H4 (cell line): ENCODE results near the gene CLMN. TPM values are rescaled to one million over a fixed set of nuclear protein-coding genes. Genes with fewer than 3 reads are reported as not detected.
A peak's percentile ranks its signal among the peaks of the same experiment; 100 is the strongest.
"Not testable (repeated sequence)": the region's sequence is repeated elsewhere in the genome, so short reads cannot be mapped to it uniquely, and the experiment has no call there.

Source experiments
- DNase-seq: peaks from one replicate; pipeline ENCODE4 v3.0.0-alpha.2; 2015; ENCODE audit warnings: low spot score
- total RNA-seq: library from RNA; depleted of rRNA; stranded (reverse); fragments of >200 nt; shearing (Covaris generic); gene quantifications from 2 replicates; pipeline ENCODE4 v1.2.3, GENCODE V29; 2014

CLMN gene
- total RNA-seq, 1 experiment from 2014 or later: 4.5 TPM

DNA sequence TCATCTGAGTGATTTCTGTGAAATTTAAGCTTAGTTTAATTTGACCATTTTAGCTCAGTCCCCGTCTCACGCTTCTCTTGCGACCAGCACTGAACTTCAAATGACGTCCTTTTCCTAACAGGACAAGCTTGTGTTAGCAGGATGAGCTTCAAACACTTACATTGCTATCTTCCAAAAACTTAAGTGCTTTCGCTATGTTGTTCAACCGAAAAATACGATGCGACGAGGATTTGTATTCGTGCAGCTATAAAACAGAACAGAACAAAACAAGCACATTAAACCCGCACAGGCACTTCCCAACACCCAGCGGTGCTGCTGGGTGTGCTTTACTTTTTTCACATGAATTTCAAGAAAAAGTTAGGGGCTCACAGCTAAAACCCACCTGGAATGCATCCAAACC lies 98.2 kb downstream of the CLMN start:
- DNase-seq: no peak

DNA sequence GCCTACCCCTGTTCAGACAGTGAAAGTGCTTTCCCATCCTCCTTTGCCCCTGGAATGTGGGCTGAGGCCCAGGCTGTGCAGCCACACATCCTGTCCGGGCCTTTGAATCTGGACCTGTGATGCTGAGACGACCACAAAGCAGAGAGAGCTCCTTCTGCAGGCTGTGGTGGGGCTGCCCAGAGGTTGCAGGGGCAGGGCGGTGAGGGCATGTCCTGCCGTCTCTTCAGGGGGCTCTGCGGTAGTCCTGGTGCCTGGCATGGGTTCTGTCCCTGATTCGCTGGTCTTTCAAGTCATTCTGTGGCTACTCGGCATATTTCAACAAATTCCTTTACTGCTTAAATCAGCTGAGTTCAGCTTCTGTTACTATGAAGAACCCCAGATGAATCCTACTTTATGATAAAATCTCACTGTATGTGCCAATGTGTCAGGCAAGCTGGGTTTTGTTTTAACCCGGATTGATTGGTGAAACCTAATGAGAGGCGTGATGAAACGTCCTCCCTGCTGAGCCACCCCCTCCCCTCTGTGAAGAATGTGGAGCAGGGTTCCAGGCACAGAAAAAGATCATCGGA lies 99.0 kb downstream of the CLMN start:
- DNase-seq: no peak

DNA sequence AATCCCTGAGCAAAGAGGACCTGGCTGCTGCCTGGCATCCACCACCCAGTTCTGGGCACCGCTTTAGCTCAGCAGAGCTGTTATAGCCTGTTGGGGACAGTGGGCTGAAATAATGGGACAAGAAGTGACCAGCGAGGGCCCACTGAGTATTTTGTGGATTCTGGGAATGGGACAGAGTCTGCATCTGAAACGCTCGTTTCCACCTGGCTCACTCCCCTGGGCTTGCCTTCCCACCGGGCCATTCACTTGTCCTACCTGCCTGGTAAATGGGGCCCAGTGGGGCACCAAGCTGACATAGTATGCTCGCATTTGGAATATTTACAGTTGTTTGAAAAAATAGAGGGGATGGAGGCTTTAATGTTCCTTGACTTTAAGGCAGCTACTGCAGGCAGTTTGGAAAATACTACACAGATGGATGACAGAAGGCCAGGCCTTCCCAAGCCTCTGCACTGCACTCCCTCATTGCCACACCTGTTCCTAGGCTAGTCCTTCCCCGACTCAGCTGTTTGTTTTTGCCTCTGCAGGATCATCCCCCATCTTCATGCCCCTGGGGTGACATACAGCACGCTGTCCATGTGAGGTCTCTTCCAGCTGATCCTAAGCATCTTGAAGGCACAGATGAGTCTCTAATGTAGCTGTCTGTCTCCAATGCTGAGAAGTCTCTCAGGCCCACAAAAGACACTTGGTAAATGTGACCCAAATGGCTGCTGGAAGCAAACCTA lies 101.1 kb downstream of the CLMN start:
- no peak for DNase-seq

DNA sequence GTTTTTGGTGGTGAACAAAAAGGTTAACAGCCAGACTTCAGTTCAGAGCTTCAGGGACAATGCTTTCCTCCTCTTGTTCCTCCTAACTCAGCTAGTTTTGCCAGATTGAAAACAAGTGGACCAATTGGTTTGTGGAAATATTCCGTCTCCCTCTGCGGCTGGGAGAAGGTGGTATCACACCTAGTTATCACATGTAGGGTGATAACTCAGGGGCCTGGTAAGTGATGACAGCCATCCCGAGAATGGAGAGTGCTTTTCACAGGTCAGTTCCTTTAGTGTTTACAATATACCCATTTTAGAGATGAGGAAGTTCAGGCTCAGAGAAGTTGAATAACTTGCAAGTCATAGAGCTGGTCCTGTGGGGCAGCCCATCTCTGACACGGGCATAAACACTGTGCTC lies 101.7 kb downstream of the CLMN start:
- no peak for DNase-seq

DNA sequence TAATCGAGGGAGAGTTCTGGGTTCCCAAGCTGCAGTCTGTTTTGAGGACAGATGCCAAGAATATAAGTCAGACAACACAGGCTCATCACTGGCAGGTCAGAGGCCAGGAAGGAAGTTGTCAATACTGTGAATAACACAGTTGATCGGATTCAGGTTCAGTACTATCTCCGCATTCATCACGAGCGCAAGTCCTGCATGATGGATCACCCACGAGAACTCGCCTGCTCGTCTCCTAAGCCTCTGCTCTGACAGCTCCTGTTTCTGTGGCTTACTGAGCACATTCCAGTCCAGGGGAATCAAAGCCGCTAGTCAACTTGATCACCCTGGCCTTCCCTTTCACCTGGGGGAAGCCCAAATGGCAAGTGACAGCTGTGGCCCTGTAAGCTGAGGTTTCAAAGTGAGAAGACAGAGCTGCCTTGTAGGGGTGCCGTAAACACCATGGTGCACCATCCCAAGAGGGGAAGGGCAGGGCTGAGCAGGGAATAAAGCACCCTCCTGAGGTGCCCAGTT lies 102.3 kb downstream of the CLMN start:
- DNase-seq: no peak

DNA sequence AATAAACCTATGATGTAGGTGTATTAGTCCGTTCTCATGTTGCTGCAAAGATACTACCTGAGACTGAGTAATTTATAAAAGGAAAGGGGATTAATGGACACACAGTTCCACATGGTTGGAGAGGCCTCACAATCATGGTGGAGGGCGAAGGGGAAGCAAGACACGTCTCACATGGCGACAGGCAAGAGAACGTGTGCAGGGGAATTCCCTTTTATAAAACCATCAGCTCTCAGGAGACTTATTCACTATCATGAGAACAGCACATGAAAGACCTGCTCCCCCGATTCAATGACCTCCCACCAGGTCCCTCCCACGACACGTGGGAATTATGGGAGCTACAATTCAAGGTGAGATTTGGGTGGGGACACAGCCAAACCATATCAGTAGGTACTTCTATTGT lies 103.7 kb downstream of the CLMN start:
- DNase-seq: no peak

DNA sequence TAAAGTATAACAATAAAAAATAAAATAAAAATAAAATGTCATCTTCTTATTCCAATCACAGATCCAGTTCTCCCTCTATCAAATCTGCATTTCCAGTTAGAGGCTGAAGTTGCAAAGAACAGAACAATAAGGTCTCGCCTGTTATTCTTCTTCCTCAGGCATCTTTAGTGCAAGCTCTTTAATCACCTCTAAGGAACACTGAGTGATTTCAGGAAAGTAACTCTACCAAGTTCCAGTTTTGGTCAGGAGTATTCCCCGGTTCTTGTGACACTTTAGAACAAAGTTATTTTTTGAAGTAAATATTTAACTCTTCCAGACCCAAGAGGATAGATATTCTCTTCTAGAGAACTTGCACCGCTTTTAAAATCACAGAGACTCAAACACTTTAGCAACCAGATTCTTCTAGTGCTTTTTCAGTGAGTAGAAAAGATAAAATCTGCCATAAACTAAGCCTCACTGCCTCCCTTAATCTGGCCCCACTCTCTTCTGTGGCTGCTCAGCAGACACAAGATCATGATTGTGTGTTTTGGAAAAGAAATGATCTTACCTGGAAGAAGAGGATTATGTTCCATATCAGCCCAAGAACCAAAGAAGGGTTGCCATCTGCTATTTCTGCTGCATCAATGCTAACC lies 104.5 kb downstream of the CLMN start:
- DNase-seq: no peak

DNA sequence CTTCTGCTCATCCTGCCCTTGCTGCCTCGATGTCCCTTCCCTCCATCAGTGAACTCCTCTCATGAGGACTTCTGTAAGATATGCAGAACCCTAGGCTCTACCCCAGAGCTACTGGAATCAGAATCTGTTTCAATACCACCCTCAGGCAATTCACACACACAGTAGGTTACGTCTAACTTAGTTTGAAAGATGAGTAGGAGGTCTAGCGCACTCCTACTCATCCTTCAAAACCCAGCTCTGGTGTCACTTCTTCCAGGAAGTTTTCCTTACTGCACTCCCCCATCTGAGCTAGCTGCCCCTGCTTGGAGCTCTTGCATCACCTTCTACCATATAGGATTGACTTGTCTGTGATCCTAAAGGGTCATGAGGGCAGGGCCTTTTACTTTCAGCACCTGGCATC lies 105.9 kb downstream of the CLMN start:
- no peak for DNase-seq

DNA sequence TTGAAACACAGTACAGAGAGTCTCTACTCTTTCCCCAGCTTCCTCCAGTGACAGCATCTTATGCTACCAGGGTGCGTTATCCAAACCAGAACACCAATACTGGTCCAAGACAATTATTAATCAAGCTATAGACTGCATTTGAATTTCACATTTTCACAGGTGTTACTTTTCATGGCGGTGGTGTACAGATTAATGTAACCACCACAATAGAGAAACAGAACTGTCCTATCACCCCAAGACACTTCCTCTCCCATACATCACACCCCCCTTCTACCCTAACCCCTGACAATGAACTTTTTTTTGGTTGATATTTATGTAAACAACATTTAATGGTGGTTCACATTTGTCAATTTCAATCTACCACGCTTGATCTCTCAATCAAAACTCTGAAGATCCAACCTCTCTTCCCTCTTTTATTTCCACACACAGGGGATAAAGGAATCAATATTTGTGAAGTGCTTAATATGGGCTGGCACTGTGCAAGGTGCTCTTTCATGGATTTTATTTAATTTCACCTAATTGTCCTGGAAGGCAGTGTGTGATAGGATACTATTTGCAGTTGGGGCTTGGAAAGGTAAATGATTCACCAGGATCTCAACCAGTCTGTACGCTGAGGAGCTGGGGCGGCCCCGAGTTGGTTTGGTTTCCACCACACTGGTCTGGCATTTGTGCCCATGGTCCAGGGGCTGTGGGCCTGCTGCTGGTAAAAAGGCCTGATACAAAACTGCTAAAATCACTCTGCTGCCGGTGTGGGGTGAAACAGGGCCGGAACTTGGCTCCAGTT lies 107.8 kb downstream of the CLMN start:
- DNase-seq: no peak

DNA sequence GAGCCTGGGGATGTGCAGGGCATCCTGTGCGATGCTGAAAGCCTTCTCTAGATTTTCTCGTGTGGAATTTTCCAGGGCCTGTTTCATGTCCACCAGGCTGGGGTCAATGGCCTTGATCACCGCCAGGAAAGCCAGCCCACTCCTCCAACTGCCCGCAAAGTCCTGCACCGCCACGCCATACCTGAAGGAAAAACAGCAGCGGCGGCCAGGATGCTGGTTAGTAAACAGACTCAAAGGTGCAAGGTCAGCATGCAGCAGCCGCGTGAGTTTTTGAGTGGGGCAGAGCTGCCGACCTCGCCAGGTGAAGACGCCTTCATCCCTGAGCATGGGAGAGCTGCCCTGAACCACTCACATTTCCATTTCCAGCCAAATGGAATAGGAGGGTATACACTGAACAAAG lies 109.0 kb downstream of the CLMN start:
- DNase-seq: no peak

DNA sequence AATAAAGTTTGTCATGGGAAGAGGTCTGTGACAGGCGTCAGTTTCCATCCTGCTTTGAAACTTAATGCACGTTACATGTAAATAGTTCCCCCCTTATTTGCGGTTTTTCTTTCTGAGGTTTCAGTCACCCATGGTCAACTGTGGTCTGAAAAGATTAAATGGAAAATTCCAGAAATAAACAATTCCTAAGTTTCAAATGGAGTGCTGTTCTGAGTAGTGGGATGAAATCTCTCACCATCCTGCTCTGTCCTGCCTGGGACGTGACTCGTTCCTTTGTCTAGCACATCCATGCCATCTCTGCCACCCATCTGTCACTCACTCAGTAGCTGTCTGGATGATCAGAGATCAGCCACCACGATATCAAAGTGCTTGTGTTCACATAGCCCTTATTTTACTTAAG lies 111.1 kb downstream of the CLMN start:
- DNase-seq: peak; percentile 18

DNA sequence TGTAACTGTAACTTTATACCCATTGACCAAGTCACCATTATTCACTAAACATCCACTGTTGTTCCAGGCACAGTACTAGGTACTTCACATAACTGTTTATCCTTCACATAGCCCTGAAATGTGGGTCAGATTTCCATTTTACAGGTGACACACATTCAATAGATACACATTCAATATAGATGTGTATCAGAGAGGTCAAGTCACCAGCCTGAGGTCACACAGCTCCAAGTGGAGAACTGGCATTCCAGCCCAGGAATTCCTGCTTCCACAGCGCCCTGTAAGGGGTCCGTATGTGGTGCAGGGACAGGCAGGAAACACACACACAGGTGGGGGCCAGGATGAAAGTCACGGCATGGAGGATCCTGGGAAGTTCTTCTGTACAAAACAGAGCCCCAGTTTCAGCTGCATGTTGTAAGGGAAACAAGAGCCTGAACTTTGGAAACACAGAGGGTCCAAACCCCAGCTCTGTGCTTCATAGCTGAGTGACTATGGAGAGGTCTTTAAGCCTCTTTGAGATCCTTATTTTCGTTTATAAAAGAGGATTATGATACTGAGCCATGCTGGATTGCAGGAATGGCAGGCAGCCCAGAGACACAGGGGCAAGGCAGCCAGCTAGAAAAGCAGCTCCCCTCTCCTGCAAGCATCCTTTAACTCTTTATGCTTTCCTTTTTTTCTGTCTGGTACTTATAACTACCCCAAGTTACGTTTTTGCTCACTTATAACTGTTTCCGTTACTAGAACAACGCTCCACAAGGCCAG lies 112.1 kb downstream of the CLMN start:
- no peak for DNase-seq

DNA sequence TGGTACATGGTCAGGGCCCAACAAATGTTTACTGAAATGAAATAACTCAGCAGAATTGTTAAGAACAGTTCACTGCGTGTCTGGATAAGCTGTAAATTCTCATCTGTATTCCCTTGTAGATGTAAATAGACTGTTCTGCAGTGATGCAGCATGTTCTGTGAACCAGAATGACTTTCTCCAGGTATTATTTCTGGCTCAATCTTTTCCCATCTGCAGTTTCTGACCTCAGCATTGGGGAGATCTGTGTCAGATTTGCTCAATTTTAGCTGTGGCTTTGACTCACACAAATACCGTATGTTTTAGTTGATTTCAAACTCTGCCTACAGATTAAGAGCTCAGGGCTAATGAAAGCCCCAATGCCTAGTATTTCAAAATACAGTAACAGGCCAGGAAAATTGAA lies 113.2 kb downstream of the CLMN start:
- DNase-seq: no peak

DNA sequence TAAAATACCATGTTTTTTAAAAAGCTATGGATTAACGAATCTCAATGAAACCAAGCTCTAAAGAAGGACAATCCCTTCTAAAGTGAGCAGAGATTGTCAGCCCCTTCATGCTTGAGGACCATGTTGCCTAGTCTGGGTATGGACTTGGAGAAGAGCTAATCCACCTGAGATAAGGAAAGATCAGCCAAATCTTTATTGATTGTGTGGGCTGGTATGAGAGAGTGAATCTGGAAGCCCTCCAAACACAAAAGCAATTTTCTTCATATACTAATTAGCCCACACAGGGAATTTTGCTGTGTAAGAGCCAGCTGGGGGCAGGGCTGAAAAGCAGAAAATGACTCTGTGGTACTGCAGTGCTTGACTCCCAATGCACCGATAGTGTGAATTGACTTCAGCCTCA lies 115.0 kb downstream of the CLMN start:
- DNase-seq: no peak

DNA sequence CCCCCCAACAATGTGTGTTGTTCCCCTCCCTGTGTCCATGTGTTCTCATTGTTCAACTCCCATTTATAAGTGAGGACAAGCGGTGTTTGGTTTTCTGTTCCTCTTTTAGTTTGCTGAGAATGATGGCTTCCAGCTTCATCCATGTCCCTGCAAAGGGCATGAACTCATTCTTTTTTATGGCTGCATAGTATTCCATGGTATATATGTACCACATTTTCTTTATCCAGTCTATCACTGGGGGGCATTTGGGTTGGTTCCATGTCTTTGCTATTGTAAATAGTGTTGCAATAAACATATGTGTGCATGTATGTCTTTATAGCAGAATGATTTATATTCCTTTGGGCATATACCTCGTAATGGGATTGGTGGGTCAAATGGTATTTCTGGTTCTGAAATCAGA lies 118.0 kb downstream of the CLMN start:
- not testable (repeated sequence) for DNase-seq

DNA sequence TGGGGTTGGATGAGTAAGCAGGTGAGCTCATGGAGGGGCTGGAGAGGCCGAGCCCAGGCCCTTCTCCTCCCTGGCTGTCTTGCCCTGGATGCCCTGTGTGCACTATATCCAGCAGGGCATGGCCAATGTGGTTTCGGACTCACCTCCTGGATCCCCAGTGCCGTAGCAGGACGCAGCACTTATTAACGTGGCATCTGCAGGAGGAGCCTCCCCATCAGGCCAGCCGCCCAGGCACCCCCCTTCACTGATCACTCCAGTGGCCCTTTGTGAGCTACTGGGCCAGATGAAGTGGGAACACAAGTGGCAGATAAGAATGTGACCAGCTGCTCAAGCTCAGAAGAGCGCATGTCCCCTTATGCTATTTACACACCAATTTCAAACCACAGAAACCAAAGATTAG lies 119.3 kb downstream of the CLMN start:
- no peak for DNase-seq

DNA sequence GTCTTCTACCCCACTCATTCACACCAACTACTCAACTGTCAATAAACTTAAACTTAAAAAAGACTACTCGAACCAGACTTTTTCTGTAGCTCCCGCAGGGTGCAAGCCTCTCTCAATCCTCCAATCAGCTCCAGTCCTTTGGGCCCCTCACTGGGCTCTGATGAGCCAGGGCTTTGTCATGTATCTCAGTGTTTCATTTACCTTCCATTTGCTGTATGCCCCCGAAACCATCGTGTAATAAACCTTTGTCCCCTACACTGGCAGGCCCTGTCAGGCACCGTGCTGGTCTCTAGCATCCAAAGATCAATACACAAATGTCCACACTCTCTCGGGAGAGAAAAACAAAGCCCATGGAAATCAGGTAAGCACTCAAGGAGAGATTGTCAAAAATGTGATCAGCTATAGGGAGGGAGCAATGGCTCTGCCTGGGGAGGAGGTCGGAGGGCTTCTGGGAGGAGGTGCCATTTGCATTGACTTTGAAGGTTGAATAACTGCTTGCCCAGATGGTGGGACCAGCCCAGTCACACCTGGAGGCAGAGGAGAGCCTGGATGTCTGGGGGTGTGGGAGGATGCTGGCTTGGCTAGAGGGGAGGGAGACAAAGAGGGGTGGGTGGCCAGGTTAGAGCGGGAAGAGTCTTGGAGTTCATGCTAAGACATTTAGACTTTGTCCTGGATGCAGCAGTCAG lies 120.3 kb downstream of the CLMN start:
- DNase-seq: no peak

DNA sequence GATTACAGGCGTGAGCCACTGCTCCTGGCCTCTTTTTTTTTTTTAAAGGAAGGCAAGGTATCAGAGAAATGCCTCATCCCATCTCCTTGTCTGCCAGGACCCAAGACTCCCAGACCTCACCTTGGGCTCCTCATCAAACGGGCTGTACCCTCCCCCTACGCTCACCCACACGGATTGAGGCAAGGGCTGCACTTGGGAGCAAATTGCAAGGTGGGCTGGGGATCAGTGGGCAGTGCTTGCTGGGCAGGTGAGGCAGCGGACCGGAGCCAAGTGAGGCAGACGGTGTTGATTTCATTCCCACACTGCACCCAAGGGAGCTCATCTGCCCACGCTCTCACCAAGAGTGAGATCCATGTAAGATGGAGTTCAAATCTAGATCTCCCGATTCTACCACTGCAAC lies 121.4 kb downstream of the CLMN start:
- no peak for DNase-seq

DNA sequence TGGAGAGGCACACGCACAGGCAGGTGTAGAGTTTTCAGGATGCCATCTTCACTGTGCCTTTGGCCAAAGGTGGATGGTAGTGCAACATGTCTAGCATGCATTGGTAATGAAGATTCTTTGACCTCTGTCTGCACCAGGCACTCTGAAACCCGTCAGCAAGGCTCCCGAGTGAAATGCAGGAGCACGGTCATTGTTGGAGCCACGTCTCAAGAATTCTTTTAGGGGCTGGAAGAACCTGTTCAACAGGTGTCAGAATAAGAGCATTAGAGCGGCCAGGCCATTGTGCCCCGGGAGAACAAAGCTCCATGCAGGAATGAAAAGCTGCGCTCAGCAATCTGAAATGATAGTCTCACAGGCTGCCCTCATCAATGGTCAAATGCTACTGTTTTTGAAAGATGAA lies 122.2 kb downstream of the CLMN start:
- DNase-seq: no peak

DNA sequence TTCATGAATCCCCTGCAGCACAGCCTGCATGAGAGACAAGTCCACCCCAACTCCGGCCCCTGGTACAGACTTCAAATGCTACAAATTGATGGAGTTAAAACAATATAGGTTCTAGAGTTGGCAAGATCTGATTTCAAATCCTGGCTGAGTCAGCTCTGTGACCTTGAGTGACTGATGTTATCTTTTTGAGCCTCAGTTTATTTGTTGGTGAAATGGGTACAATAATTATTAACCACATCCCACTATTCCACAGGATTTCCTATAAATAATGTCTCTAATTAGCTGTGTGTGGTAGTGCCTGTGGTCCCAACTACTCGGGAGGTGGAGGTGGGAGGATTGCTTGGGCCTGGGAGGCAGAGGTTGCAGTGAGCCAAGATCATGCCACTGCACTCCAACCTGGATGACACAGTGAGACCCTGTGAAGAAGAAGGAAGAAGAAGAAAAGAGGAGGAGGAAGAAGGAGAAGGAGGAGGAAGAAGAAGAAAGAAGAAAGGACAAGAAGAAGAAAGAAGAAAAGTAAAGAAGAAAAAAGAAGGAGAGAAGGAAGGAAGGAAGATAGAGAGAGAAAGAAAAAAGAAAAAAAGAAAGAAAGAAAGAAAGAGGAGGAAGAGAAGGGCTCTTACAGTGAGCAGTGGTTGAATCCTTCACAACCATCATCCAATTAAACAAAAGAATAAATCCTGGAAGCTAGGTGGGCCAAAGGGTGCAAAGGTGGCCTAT lies 122.7 kb downstream of the CLMN start:
- no peak for DNase-seq
